ENCODE data around the gene STAB2.

Gene STAB2

GRCh38 chr12:103572312-103573045, 14.6 kb upstream of the STAB2 start:
- TF ChIP-seq EZH2phosphoT487 (IDR thresholded peaks at IDR 0.05; ENCODE audit: low read depth) (no peak), CTCF (IDR thresholded peaks at IDR 0.05; ENCODE audit: low read depth, low read length) (no peak)
- Histone ChIP-seq H3K4me2 (ENCODE audit: low read length) (no peak overlapping the region), H3K4me1 (ENCODE audit: low read length) (peaks cover 13% of the 10 kb centered on the region), H3K4me3 (ENCODE audit: low read length) (no peak overlapping the region), H3K27ac (ENCODE audit: low read length) (no peak overlapping the region), H4K20me1 (ENCODE audit: insufficient read depth, low read length) (no peaks in the 10 kb centered on the region), H3K9me3 (ENCODE audit: insufficient read depth, low read length) (no peaks in the 10 kb centered on the region), H3K36me3 (replicated peaks; ENCODE audit: low read depth, low read length) (no peaks in the 10 kb centered on the region), H2AFZ (ENCODE audit: low read depth, low read length) (no peak overlapping the region), H3K27me3 (ENCODE audit: low read depth, low read length) (no peaks in the 10 kb centered on the region), H3K9ac (ENCODE audit: low read length) (no peak overlapping the region), H3K79me2 (ENCODE audit: low read length) (no peaks in the 10 kb centered on the region)

DNA sequence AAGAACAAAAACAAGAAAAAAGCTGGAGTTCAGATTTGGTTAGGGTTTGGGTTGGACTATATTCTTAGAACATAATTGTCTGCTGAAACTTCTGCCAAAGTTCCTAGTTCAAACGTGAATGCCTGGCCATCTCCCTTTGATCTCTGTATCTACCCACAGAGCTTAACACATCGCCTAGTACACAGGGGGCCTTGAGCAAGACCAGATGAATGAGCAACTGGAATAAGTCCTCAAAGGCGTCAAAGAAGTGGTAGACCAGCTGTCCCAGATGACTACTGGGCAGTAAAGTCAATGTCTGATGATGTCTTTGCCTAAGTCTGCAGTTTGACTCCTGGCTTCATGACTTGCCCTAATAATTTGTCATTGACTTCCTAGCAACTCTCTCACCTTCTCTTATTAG, 13.9 kb upstream of the STAB2 start:
- H3K4me1 ChIP-seq (ENCODE audit: low read length) = peaks cover 13% of the 10 kb centered on the region
- no peaks in the 10 kb centered on the region for H3K27me3 ChIP-seq (ENCODE audit: low read depth, low read length)
- no peaks in the 10 kb centered on the region for H3K36me3 ChIP-seq (replicated peaks; ENCODE audit: low read depth, low read length)
- no peaks in the 10 kb centered on the region for H3K9me3 ChIP-seq (ENCODE audit: insufficient read depth, low read length)
- no peak overlapping the region for H2AFZ ChIP-seq (ENCODE audit: low read depth, low read length)
- H3K27ac ChIP-seq (ENCODE audit: low read length) = no peak overlapping the region
- H3K79me2 ChIP-seq (ENCODE audit: low read length) = no peaks in the 10 kb centered on the region
- H3K4me3 ChIP-seq (ENCODE audit: low read length) = no peak overlapping the region
- TF ChIP-seq EZH2phosphoT487 (IDR thresholded peaks at IDR 0.05; ENCODE audit: low read depth) = no peak
- TF ChIP-seq CTCF (IDR thresholded peaks at IDR 0.05; ENCODE audit: low read depth, low read length) = no peak
- H3K9ac ChIP-seq (ENCODE audit: low read length) = no peak overlapping the region
- no peaks in the 10 kb centered on the region for H4K20me1 ChIP-seq (ENCODE audit: insufficient read depth, low read length)
- no peak overlapping the region for H3K4me2 ChIP-seq (ENCODE audit: low read length)

DNA sequence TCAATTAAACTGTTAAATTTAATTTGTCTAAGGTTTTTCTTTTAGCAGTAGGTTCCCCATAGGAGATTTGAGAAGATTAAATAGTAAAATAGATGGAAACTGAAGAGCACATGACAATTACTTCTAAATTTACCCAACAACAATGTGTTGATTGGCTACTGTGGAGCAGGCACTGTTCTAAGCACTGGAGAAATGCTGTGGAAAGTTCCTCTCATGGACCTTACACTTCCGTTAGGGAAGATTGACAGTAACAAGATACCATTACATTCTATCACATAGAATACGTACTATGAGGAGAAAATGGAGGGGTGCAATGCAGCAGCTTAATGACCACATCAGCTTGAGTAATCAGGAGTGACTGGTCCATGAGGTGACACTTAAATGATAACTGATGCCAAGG, 8.1 kb upstream of the STAB2 start:
- H3K27ac ChIP-seq (ENCODE audit: low read length) = no peak overlapping the region
- H2AFZ ChIP-seq (ENCODE audit: low read depth, low read length) = no peak overlapping the region
- H3K79me2 ChIP-seq (ENCODE audit: low read length) = no peaks in the 10 kb centered on the region
- no peaks in the 10 kb centered on the region for H4K20me1 ChIP-seq (ENCODE audit: insufficient read depth, low read length)
- H3K9ac ChIP-seq (ENCODE audit: low read length) = no peak overlapping the region
- no peak overlapping the region for H3K4me2 ChIP-seq (ENCODE audit: low read length)
- H3K27me3 ChIP-seq (ENCODE audit: low read depth, low read length) = peaks cover 16% of the 10 kb centered on the region
- H3K36me3 ChIP-seq (replicated peaks; ENCODE audit: low read depth, low read length) = no peaks in the 10 kb centered on the region
- peaks cover 13% of the 10 kb centered on the region for H3K4me1 ChIP-seq (ENCODE audit: low read length)
- TF ChIP-seq CTCF (IDR thresholded peaks at IDR 0.05; ENCODE audit: low read depth, low read length) (no peak), EZH2phosphoT487 (IDR thresholded peaks at IDR 0.05; ENCODE audit: low read depth) (no peak)
- no peaks in the 10 kb centered on the region for H3K9me3 ChIP-seq (ENCODE audit: insufficient read depth, low read length)
- H3K4me3 ChIP-seq (ENCODE audit: low read length) = no peak overlapping the region

GRCh38 chr12:103580026-103580425, 7.0 kb upstream of the STAB2 start:
- no peak overlapping the region for H3K27ac ChIP-seq (ENCODE audit: low read length)
- H2AFZ ChIP-seq (ENCODE audit: low read depth, low read length) = 0 out of 2 replicates have a peak overlapping the region, but pooled peaks have one; percentile 27
- H3K4me3 ChIP-seq (ENCODE audit: low read length) = no peak overlapping the region
- no peaks in the 10 kb centered on the region for H3K79me2 ChIP-seq (ENCODE audit: low read length)
- TF ChIP-seq CTCF (IDR thresholded peaks at IDR 0.05; ENCODE audit: low read depth, low read length) (no peak), EZH2phosphoT487 (IDR thresholded peaks at IDR 0.05; ENCODE audit: low read depth) (no peak)
- no peaks in the 10 kb centered on the region for H3K36me3 ChIP-seq (replicated peaks; ENCODE audit: low read depth, low read length)
- no peak overlapping the region for H3K4me2 ChIP-seq (ENCODE audit: low read length)
- peaks cover 6% of the 10 kb centered on the region for H3K4me1 ChIP-seq (ENCODE audit: low read length)
- H3K9ac ChIP-seq (ENCODE audit: low read length) = no peak overlapping the region
- no peaks in the 10 kb centered on the region for H3K9me3 ChIP-seq (ENCODE audit: insufficient read depth, low read length)
- H4K20me1 ChIP-seq (ENCODE audit: insufficient read depth, low read length) = no peaks in the 10 kb centered on the region
- H3K27me3 ChIP-seq (ENCODE audit: low read depth, low read length) = peaks cover 21% of the 10 kb centered on the region
